GM12801 (cell line): Measurements from ENCODE around the gene ITPRIPL2.

Experiments used
- TF ChIP-seq, protein P1 (sequence below): IDR thresholded peaks from one replicate; pipeline ENCODE4 v1.5.1; 2011; ENCODE audit warnings: control low read depth; ENCODE audit not compliant: insufficient read length; ENCODE audit errors: extremely low read depth

Gene ITPRIPL2

DNA sequence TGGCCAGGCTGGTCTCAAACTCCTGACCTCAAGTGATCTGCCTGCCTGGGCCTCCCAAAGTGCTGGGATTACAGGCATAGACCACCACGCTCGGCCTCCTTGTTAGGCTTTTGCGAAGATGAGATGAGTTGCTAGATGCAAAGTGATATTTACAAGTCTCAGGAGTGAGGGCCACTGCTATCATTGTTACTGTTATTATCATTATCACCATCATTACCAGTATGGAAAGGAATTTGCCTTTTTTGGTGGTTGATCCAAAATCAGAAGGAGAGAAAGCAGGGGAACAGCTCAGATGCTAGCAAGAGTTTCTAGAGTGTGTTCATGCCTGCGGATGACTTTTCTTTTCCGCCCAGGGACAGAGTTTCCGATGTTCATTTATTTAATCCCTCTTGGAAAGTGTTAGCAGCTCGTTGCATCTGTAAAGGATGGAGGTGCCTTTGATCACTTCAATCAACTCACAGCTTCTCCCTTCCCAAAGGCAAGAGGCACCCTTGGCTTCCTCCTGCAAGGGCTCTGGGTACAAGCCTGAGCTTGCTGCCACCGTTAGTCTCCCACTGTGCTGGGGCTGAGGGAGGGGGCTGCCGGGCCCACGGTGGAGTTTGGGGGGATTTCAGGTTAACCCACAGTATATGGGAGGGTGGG is 21.6 kb downstream of the ITPRIPL2 start:
- TF ChIP-seq, protein P1, sequence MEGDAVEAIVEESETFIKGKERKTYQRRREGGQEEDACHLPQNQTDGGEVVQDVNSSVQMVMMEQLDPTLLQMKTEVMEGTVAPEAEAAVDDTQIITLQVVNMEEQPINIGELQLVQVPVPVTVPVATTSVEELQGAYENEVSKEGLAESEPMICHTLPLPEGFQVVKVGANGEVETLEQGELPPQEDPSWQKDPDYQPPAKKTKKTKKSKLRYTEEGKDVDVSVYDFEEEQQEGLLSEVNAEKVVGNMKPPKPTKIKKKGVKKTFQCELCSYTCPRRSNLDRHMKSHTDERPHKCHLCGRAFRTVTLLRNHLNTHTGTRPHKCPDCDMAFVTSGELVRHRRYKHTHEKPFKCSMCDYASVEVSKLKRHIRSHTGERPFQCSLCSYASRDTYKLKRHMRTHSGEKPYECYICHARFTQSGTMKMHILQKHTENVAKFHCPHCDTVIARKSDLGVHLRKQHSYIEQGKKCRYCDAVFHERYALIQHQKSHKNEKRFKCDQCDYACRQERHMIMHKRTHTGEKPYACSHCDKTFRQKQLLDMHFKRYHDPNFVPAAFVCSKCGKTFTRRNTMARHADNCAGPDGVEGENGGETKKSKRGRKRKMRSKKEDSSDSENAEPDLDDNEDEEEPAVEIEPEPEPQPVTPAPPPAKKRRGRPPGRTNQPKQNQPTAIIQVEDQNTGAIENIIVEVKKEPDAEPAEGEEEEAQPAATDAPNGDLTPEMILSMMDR = no peak

GRCh38 chr16:19135896-19136438 is 22.2 kb downstream of the ITPRIPL2 start:
- TF ChIP-seq, protein P1 = no peak

DNA sequence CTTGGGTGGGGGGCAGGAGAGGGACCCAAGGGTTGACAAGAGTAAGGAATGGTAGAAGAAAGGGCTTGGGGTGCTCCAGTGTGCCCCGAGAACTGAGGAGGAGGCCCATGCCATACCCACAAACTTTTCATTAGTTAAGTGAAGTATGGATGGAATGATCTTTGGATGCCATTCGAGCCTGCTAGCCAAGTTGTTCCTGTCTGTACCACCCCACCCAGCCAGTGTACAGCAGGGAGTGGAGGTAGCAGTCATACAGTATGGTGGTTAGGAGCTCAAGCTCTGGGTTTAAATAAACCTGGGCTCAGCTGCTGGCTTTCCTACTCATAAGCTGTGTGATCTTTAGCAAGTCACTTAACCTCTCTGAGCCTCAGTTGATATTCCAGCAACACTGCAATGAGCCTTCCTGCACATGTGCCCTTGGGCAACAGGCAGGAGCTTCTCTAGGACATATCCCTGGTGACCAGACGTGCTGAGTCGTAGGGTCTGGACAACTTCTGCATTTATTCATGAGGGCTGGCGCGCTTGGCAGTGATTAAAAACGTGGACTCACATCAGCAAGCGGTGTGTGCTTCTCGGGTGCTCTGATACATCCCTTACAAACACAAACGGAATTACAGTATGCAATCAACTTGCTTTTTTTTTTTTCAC is 22.9 kb downstream of the ITPRIPL2 start:
- TF ChIP-seq, protein P1 = no peak

DNA sequence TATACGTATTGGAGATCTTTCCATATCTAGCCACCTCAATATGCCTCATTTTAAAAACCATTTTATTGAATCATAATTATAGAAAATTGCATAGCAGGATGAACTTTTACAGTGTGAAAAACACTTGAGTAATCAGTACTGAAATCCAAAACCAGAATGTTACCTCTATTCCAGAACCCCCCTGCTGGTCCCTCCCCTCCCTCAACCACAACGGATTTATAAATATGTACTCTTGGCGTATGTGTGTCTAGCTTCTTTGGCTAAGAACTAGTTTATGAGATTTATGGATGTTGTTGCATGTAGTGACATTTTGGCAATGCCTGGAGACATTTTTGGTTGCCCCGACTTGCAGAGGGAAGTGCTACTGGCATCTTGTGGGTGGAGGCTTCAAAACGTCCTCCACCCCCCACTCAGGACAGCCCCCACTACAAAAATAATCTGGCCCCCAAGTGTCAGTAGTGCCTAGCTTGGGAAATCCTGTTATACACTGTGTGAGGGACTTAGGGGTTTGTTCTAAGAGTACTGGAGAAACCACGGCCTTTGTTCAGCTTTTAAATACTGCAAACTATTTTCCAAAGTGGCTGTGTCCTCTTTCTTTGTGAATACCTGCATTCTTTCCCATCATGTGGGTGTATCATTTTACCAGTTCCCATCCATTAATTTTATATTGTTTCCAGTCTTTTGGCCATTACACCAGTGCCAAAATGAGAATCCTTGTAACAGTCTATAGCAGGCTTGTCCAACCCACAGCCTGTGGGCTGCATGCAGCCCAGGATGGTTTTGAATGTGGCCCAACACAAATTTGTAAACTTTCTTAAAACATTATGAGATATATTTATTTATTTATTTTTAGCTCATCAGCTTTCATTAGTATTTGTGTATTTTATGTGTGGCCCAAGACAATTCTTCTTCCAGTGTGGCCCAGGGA is 23.7 kb downstream of the ITPRIPL2 start:
- TF ChIP-seq, protein P1 = no peak

DNA sequence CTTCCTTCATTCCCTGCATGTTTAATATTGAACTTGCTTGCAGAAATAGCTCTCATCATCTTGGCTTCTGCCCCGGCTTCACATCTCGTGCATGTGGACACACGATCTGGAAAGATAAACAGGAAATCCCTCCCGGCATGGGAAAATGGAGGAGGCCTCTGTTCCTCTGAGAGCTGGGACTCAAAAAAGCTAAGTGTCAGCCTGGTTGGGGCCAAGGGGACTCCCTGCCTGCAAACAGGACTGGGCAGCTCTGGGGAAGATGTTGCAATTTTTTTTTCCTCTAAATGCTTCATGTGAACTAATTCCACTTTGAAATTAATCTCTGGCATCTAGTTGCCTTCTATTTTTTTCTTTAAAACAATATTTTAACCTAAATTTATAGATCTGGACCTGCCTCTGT is 24.8 kb downstream of the ITPRIPL2 start:
- TF ChIP-seq, protein P1 = no peak

- TF ChIP-seq, protein P1 = no peak
Observed at GRCh38 chr16:19139436-19140091, 25.8 kb downstream of the ITPRIPL2 start.
